MCF 10A (cell line): ENCODE measurements around the gene CACNA1C. TPM values are rescaled to one million over a fixed set of nuclear protein-coding genes. Genes with fewer than 3 reads are reported as not detected.

Source experiments
- BruUV-seq: library from RNA; stranded (reverse); fragments of 400-500 nt; replicated peaks from 2 replicates; lab custom pipeline; 2021; lab: Mats Ljungman, UMichigan
- CTCF ChIA-PET: fragments of 300-600 bp; sonication (Branson Sonifier 250); formaldehyde crosslinking; extraction: SDS; loops from one replicate; lab custom pipeline; 2021; ENCODE audit warnings: antibody characterized with exemption, inconsistent platforms; lab: Yijun Ruan, JAX
- POLR2A ChIA-PET: fragments of 300-600, 350-650 bp; sonication (Branson Sonifier 250); formaldehyde crosslinking; extraction: SDS; loops from one replicate; lab custom pipeline; 2020; ENCODE audit warnings: antibody characterized with exemption, inconsistent platforms; lab: Yijun Ruan, JAX
- DNase-seq: peaks from one replicate; pipeline ENCODE4 v3.0.0-alpha.2; 2018; ENCODE audit not compliant: unreplicated experiment
- H3K27ac Mint-ChIP-seq: one replicate; pipeline ENCODE4 v1.8.0; 2022; ENCODE audit warnings: mild to moderate bottlenecking, low read depth, mixed read lengths; ENCODE audit not compliant: unreplicated experiment
- H3K27me3 Mint-ChIP-seq: one replicate; pipeline ENCODE4 v1.8.0; 2022; ENCODE audit warnings: mixed read lengths; ENCODE audit not compliant: insufficient read depth, unreplicated experiment
- H3K36me3 Mint-ChIP-seq: one replicate; pipeline ENCODE4 v1.8.0; 2022; ENCODE audit warnings: mild to moderate bottlenecking, moderate library complexity, mixed read lengths; ENCODE audit not compliant: insufficient read depth, unreplicated experiment
- H3K4me1 Mint-ChIP-seq: one replicate; pipeline ENCODE4 v1.8.0; 2022; ENCODE audit warnings: mixed read lengths; ENCODE audit not compliant: insufficient read depth, unreplicated experiment
- H3K4me3 Mint-ChIP-seq: one replicate; pipeline ENCODE4 v1.8.0; 2022; ENCODE audit warnings: mild to moderate bottlenecking, moderate library complexity, mixed read lengths; ENCODE audit not compliant: unreplicated experiment
- H3K9me3 Mint-ChIP-seq: one replicate; pipeline ENCODE4 v1.8.0; 2022; ENCODE audit warnings: mixed read lengths; ENCODE audit not compliant: unreplicated experiment
- CTCF ChIP-seq: fragments of 200-600 bp; IDR thresholded peaks from one replicate; pipeline ENCODE4 v1.8.0; 2022; ENCODE audit warnings: antibody characterized with exemption, mild to moderate bottlenecking; ENCODE audit not compliant: unreplicated experiment
- intact Hi-C: fragments of 100-400 bp; cut with micrococcal nuclease; formaldehyde crosslinking; loops from 2 replicates; pipeline ENCODE4 v1.14.1; 2022
- total RNA-seq: library from RNA; stranded (reverse); gene quantifications from 2 replicates; pipeline ENCODE4 v1.2.3, GENCODE V29; 2022

The CACNA1C gene
- total RNA-seq, 1 experiment from 2014 or later = not detected

- BruUV-seq = no TSS peak
- intact Hi-C loops = no loop called here
Measured at GRCh38 chr12:2256453-2256852, 203.7 kb downstream of the CACNA1C start.

GRCh38 chr12:2256915-2257314 lies 204.1 kb downstream of the CACNA1C start:
- BruUV-seq = no TSS peak
- H3K4me1 Mint-ChIP-seq = no peaks in the 10 kb centered on the region
- H3K36me3 Mint-ChIP-seq = no peaks in the 10 kb centered on the region
- peaks cover 12% of the 10 kb centered on the region for H3K27me3 Mint-ChIP-seq
- no peak overlapping the region for H3K27ac Mint-ChIP-seq
- no peak for DNase-seq
- H3K4me3 Mint-ChIP-seq = no peak overlapping the region
- ChIA-PET POLR2A (no interaction called here), CTCF (no interaction called here)
- no peak for TF ChIP-seq CTCF
- peaks cover 8% of the 10 kb centered on the region for H3K9me3 Mint-ChIP-seq
- intact Hi-C loops = no loop called here

More at GRCh38 chr12:2256453-2256852, 203.7 kb downstream of the CACNA1C start:
- TF ChIP-seq CTCF = no peak
- H3K4me1 Mint-ChIP-seq = no peaks in the 10 kb centered on the region
- ChIA-PET POLR2A (no interaction called here), CTCF (no interaction called here)
- peaks cover 12% of the 10 kb centered on the region for H3K27me3 Mint-ChIP-seq
- no peak overlapping the region for H3K27ac Mint-ChIP-seq
- no peaks in the 10 kb centered on the region for H3K36me3 Mint-ChIP-seq
- DNase-seq = no peak
- H3K9me3 Mint-ChIP-seq = peaks cover 8% of the 10 kb centered on the region
- H3K4me3 Mint-ChIP-seq = no peak overlapping the region

GRCh38 chr12:2258025-2258424 lies 205.2 kb downstream of the CACNA1C start:
- intact Hi-C loops = no loop called here
- peaks cover 8% of the 10 kb centered on the region for H3K9me3 Mint-ChIP-seq
- ChIA-PET POLR2A (no interaction called here), CTCF (no interaction called here)
- H3K27me3 Mint-ChIP-seq = peaks cover 12% of the 10 kb centered on the region
- no peak overlapping the region for H3K4me3 Mint-ChIP-seq
- no TSS peak for BruUV-seq
- no peaks in the 10 kb centered on the region for H3K4me1 Mint-ChIP-seq
- no peak for TF ChIP-seq CTCF
- H3K27ac Mint-ChIP-seq = no peak overlapping the region
- no peak for DNase-seq
- no peaks in the 10 kb centered on the region for H3K36me3 Mint-ChIP-seq

- DNase-seq = no peak
- CTCF ChIA-PET = interaction anchor here (0.7 to 0.8 kb wide), 4 partner anchors 9 to 1917 kb away, joined by 3 to 6 read pairs (median 4); no protein-coding TSS in a partner anchor
- Mint-ChIP-seq H3K9me3 (peaks cover 8% of the 10 kb centered on the region), H3K36me3 (no peaks in the 10 kb centered on the region), H3K4me3 (no peak overlapping the region), H3K27ac (no peak overlapping the region), H3K27me3 (no peaks in the 10 kb centered on the region), H3K4me1 (no peaks in the 10 kb centered on the region)
- BruUV-seq = no TSS peak
- intact Hi-C loops = no loop called here
- POLR2A ChIA-PET = no interaction called here
- no peak for TF ChIP-seq CTCF
Measured at GRCh38 chr12:2259369-2259768, 206.6 kb downstream of the CACNA1C start.
